Activated gamma-delta T cell (primary cell): ENCODE results near the gene C6orf62.
"Not testable (repeated sequence)": the region's sequence is repeated elsewhere in the genome, so short reads cannot be mapped to it uniquely, and the experiment has no call there.

Experiments
- DNase-seq: peaks from one replicate; lab custom pipeline; 2025; lab: John Stamatoyannopoulos, UW

The C6orf62 gene

DNA sequence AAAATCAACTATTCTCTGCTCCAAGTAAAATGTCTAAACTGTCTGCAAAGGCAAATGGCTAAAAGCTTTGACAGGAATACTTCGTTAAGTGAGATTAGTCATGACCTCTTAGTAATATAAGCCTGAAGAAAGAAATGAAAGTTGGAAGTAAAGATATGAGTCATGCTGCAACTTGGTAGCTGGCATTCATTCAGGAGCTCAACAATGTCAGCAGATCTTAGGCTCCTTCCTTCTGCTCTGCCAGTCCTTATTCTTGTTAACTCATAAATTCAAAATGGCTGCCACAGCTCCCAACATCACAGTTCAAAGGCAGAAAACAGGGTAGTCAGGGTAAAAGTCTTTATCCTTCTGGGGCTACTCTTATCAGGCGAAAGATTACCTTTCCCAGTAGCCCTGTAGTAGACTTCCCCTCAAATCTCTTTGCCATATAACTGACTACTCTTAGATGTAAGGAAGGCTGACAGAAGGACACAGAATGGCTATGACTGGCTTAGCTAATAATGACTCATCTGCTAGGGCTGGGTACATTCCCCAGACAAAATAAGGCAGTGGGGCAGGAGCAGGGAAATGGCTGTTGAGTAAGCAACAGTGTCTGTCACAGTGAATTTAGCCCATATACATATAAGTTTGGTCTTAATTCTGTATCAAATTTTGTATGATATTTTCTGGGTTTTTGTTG, 24.4 kb upstream of the C6orf62 start:
- DNase-seq = no peak

DNA sequence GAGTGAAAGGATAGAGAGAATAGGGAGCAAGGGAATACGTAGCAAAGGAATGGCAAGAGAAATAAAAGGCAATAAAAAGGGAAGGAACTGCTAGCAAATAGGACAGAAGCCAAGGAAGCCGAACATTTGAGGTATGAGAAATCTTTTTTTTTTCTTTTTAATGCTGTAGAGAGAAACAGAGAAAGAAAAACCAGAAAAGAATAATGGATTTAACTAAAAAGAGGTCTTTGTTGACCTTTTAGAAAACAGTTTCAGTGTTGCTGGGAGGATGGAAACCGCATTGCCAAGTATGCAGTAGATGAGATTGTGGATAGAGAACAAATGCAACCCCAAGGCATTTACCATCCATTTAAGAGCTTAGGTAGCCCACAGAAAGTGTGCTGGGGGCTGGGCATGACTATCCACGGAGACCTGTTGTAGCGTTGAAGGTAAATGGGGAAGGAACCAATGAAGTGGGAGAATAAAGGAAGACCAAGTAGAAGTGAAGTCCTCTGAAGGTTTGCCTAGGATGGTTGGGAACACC, 23.3 kb upstream of the C6orf62 start:
- no peak for DNase-seq

DNA sequence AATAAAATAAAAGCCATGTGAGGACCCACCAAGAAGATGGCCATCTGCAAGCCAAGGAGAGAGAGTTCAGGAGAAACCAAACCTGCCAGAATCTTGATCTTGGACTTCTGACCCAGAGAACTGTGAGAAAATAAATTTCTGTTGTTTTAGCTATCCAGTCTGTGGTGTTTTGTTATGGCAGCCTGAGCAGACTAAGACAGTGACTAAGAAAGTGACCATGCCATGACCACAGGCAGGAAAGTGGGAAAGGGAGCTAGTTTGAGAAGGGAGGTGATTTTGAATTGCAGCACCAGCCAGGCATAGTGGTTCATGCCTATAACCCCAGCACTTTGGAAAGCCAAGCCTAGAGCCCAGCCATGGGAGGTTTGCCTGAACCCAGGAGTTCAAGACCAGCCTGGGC, 21.9 kb upstream of the C6orf62 start:
- no peak for DNase-seq

DNA sequence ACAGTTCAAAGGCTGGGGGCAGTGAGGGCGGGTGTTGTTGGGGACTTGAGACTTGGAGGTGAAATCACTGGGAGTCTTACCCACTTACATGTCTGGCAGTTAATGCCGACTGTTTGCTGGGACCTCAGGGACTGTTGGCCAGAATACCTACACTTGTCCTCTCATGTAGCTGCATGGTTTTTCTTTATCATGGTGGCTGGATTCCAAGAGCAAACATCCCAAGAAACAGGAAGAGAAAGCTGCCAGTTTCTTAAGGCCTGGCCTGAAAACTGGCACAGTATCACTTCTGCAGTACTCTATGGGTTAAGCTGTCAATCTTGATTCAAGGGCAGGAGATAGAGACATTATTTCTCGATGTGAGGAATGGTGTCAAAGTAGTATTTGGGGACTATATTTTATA, 19.8 kb upstream of the C6orf62 start:
- no peak for DNase-seq

DNA sequence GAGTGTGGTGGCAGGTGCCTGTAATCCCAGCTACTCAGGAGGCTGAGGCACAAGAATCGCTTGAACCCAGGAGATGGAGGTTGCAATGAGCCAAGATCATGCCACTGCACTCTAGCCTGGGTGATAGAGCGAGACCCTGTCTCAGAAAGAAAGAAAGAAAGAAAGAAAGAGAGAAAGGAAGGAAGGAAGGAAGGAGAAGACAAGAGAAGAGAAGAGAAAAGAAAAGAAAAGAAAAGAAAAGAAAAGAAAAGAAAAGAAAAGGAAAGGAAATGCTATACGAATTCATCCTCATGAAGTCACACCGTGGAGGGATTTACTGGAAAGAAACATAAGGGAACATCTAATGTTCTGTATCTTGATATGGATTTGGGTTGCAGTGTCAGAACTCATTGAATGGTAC, 15.8 kb upstream of the C6orf62 start:
- not testable (repeated sequence) for DNase-seq

DNA sequence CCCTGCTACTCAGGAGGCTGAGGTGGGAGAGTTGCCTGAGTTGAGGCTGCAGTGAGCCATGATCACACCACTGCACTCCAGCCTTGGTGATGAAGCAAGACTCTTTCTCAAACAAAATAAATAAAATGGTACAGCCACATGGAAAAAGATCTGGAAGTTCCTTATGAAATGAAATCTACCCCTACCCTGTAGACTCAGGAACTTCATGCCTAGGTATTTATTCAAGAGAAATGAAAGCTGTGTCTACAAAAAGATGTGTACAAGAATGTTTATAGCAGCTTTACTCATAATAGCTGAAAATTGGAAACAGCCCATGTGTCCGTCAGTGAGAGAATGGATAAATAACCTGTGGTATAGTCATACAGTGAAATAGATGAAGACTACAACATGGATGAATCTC, 15.2 kb upstream of the C6orf62 start:
- no peak for DNase-seq

DNA sequence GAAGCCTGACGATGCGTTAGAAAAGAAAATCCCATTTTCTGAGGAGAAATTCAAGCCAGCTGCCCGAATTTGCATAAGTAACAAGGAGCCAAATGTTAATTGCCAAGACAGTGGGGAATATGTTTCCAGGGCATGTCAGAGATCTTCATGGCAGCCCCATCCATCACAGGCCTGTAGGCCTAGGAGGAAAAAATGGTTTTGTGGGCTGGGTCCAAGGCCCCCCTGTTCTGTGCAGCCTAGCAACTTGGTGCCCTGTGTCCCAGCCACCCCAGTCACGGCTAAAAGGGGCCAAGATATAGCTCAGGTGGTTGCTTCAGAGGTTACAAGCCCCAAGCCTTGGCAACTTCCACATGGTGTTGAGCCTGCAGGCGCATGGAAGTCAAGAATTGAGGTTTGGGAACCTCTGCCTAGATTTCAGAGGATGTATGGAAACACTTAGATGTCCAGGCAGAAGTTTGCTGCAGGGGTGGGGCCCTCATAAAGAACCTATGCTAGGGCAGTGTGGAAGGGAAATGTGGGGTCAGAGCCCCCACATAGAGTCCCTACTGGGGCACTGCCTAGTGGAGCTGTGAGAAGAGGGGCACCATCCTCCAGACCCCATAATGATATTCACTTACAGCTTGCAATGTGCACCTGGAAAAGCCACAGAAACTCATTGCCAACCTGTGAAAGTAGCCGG, 12.6 kb upstream of the C6orf62 start:
- DNase-seq = not testable (repeated sequence)

DNA sequence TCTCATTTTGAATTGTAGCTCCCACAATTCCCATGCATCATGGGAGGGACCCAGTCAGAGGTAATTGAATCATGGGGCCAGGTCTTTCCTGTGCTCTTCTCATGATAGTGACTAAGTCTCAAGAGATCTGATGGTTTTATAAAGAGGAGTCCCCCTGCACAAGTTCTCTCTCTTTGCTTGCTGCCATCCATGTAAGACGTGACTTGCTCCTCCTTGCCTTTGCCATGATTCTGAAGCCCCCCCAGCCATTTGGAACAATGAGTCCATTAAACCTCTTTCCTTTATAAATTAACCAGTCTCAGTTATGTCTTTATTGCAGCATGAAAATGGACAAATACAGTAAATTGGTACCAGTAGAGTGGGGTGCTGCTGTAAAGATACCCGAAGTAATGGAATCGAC, 11.7 kb upstream of the C6orf62 start:
- DNase-seq = not testable (repeated sequence)

DNA sequence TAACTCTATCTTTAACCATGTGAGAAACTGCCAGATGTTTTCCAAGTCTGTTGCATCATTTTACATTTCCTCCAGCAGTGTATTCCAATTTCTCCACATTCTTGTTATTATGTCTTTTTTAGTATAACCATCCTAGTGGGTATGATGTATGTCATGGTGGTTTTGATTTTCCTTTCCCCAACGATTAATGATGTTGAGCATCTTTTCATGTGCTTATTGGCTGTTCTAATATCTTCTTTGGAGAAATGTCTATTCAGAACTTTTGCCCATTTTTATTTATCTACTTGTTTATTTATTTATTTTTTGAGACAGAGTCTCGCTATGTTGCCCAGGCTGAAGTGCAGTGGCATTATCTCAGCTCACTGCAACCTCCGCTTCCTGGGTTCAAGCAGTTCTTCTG, 4.3 kb upstream of the C6orf62 start:
- no peak for DNase-seq

DNA sequence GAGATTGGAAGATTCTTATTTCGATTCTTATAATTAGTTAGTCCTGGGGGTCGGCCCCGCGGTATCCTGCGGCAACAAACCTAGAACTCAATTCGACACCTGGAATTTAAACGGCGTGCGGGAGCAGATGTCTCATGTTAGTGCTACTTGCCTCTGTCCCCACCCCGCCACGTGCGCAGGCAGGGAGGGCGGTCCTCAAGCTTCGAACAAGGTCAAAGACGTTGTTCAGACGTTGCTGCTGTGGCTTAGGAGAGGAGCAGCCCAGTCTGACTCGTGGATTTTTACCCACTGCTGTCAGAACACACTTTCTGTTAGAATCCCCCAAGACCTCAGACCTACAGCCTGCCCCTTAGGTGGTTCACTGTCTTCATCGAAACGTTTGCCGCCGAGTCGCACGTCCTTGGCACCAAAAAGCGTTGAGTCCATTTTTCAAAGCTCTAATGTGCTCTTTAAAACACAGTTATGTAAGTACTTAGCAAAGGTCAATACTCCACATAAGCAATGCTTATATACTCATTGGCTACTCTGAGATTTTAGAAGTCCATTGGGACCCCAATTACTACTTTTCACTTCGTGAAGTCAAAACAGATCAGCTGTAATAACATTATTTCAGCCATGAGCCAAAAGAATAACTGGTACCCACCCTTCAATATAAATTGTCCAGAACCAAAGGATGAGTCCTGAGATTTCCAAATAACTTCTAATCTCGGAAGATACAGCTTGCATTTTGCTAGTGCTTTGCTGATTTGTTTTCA, 2.7 kb upstream of the C6orf62 start:
- DNase-seq = peak; percentile 73

DNA sequence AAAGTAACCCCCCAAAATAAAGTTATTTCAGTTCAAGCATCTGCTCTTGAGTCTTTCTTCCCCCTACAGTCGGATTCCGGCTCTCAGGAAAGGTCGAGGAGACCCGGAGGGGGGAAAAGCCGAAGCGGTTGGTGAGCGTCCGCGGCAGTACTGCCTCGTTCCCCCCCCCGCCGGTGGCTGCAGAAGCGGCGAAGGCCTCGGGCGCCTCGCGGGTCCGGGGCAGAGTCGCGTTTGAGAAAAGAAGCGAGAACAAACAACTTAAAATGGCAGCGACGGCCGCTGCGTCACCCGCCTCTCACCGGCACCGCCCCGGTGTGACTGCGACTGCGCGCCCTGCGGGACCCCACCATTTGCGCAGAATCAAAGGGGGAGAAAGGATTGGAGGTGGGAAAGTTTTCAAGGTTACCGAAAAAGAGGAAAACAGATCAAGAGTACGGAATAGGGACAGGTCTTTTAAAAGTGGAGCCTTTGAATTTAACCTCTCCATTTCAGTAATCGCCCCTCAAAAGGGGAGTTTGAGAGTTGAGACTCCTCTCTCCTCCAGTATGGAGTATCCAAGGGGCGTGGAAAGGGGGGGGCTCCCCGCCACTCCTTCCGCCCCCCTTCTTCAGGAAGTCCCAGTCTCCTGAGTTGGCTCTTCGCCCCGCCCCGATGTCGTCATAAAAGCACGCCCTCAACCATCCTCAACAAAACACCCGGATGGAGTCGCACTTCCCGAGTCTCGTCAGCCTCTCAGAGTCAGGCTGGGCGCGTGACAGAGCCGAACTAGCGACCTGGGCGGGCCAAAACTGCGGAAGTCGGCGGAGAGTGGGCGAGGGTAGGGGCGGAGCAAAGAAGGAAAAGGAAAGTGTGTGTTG, 1.9 kb upstream of the C6orf62 start:
- peak; percentile 84 for DNase-seq

DNA sequence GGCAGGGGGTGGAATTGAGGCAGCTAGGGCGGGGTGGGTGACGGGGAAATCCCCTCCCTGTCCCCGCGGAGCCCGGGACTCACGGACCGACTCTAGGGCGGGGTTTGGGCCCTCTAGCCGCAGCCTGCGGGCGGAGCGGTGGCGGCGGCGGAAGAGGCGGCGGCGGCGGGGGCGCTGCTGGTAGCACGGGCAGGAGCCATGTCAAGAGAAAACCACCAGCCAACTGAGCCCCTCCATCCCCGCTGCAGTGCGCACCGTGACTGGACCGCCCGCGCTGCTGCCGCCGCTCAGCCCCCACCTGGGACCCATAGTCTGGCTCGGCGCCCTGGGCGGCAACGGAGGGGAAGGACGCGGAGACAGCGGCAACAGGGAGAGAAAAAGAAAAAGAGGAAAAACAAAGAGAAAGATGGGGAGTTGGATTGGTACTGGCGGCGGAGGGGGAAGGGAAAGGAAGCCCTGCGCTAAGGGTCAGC, 1.2 kb upstream of the C6orf62 start:
- DNase-seq = peak; percentile 69

DNA sequence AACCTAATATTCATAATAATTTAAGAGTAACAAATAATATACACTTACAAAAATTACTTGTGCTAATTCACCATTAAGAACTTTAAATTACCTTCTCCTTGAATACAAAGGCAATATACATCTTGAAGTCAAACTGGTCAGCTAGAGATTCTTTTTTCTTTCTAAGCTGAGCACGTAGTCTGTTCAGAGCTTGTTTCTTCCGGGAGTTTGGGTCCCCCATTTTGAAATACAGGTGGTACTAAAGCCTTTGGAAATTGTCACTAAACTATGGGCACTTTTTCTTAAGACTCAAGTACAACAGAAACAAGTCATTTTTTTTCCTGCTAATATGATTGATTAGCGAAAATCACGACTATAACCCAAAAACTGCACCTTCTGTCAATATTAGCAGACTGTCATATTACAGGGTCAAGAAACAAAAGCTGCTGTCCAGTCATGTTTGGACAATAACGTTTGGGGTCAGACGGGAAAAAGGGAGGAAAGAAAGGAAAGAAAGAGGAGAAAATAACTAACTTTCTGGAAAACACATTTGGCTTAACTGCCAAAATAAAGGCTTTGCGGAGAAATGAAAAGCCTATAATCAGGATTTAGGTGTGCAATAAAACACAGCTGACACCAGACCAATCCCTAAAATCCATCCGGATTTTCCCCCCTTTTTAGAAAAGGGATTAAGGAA, 367 bp downstream of the C6orf62 start:
- DNase-seq = no peak

DNA sequence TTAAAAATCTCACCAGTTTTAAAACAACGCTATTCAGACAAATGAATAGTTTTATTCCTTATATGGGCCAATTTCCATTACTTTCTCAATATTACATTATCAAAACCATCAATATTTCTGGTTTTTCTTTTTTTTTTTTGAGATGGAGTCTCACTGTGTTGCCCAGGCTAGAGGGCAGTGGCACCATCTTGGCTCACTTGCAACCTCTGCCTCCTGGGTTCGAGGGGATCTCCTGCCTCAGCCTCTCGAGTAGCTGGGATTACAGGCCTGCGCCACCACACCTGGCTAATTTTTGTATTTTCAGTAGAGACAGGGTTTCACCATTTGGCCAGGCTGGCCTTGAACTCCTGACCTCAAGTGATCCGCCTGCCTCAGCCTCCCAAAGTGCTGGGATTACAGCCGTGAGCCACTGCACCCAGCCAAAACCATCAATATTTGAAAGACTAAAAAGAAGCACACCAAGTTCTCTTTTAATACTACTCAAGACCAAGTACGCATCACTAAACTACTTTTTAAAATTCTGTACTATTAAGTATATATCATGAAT, 2.3 kb downstream of the C6orf62 start:
- DNase-seq = not testable (repeated sequence)

DNA sequence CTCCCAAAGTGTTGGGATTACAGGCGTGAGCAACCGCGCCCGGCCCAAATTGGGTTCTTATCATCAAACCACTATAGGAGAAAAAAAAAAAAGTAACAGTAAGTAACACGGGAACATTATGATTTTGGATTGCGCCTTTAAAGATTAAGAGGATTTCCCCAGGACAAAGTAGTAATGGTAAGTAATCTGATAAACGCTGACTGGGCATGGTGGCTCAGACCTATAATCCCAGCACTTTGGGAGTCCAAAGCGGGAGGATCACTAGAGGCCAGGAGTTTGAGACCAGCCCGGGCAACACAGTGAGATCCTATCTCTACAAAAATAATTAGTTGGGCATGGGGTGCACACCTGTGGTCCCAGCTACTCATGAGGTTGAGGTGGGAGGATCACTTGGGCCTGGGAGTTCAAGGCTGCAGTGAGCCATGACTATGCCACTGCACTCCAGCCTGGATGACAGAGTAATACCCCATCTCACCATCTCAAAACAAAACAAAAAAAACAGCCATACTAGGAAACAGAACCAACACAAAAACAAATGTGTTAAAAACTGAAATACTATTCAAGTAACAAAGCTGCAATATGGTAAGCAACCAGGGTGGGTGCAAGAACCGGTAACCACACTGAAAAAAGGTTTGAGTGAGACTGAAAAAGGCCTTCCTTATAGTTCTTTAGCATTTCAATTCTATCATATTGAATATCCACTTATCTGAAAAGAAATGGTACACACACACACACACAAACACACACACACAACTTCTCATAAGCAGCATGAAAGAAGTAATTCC, 8.2 kb downstream of the C6orf62 start:
- DNase-seq = no peak

DNA sequence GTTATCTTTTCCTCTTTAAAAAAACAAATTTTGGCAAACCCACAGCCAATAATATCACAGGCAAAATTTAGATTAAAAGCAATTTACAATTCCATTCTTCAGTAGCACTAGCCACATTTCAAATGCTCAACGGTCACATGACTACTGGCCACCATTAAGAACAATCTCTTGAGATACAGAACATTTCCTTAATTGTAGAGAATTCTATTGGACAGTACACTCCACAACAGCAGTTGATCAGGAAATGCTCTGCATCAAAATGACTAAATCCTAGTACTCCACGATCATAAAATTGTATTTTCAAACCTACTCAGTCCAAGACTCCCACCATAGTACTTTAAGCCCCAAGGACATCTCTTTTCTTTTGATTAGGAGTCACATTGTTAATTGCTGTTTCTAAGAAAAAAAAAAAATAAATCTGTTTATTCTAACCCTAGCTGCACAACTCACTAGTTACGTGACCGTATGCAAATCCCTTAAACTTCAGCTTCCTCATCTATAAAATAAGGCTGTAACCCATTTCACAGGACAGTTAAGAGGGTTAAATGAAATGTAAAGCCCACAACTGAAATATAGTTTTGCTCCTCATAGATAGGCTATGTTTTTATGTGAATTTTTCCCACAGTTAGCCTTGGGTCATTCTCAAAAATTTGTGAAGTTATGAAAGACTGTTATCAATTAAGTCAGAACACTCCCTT, 9.8 kb downstream of the C6orf62 start:
- no peak for DNase-seq

DNA sequence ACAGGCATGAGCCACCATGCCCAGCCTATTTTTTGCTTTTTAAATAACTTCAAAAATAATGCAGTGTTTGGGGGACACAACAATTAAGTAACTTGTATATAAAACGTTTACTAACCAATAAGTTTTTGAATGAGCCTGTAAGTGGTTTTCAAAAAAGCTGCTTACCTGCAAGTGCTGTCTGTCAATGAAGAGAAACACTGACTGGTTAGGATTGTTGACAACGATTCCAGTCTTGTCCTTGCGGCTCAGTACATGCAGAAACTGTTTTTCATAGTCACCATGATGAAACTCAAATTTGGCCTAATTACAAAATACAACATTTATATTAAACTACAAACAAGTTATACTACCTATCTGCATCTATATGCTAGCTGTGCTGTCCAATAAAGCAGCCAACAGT, 10.3 kb downstream of the C6orf62 start:
- DNase-seq = no peak

DNA sequence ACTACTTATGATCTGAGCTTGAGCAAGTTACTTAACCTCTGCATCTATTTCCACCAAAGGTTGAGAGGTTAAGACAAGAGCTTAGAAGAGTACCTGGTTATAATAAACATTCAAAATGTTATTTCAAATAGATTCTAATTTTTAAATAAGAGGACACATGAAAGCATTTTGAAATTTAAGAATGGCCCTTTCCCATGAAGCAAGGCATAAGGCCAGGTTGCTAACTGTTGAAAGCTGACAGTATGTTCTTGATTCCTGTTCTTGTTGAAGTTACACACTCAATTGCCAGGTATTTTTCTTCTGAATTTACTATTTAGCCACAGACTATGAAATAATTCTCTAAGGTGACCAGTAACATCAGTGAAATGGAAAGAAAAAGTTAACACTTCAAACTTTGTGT, 14.5 kb downstream of the C6orf62 start:
- no peak for DNase-seq

DNA sequence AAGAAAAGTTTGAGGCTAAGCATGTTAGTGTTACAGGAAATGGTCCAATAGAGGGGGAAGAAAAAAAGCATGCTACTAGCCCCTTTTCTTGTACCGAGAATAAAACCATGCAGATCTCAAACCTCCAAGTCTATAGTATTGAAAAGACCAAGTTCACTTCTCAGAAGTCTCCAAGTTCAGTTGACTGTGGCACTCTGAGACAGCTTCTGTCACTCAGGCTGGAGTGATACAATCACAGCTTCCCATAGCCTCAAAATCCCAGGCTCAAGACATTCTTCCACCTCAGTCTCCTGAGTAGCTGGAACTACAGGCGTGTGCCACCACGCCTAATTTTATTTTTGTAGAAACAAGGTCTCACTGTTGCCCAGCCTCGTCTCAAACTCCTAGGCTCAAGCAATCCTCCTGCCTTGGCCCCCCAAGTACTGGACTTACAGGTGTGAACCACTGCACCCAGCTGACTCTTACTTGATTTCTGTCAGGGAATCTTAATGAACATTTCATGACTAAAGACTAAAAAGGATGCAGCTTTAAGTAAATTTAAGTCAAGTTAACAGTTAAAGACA, 16.2 kb downstream of the C6orf62 start:
- DNase-seq = no peak
